ENCODE measurements around the gene TMEM89. TPM values are rescaled to one million over a fixed set of nuclear protein-coding genes. Genes with fewer than 3 reads are reported as not detected.

The TMEM89 gene
- total and polyA plus RNA-seq, 4 experiments from 2014 or later, result not detected

DNA sequence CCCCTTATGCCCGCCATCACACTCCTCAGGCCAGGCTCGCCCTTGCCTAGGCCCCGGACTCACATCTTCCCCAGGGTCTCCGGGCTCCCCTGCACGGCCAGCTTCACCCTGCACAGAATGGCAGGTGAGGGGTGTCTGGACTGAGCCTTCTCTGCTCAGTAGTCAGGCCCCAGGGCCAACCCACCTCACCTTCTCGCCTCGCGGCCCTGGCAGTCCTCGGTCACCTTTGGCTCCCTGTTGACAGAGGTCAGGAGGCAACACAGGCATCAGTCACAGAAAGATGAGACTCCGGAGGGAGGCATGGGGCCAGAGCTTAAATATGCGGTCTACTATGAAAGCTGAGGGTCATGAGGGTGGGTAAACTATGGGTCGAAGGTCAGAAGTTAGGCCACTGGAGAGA lies 49.6 kb downstream of the TMEM89 start:
- POLR2A ChIA-PET (ENCODE audit: partially characterized antibody), result no interaction called here
- H3K4me3 Mint-ChIP-seq, result no peak overlapping the region
- no peak overlapping the region for H3K4me3 ChIP-seq (ENCODE audit: low read length in 2 of 2)
- CTCF ChIA-PET (ENCODE audit: partially characterized antibody), result no interaction called here
- no peaks in the 10 kb centered on the region for H3K9me3 Mint-ChIP-seq
- H3K4me1 Mint-ChIP-seq, result no peaks in the 10 kb centered on the region
- H3K9me3 ChIP-seq (ENCODE audit: control insufficient read depth in 1 of 2, low read length in 2 of 2), result no peaks in the 10 kb centered on the region
- H3K27ac ChIP-seq (ENCODE audit: low read depth, low read length), result no peak overlapping the region
- no peaks in the 10 kb centered on the region for H3K27me3 ChIP-seq (ENCODE audit: insufficient read depth, low read length)
- no peaks in the 10 kb centered on the region for H3K27me3 Mint-ChIP-seq
- intact Hi-C loops (cut with micrococcal nuclease), result no loop called here
- no peak overlapping the region for H3K27ac Mint-ChIP-seq
- no peak for DNase-seq
- no peaks in the 10 kb centered on the region for H3K4me1 ChIP-seq (ENCODE audit: insufficient read depth, low read length)
- no peaks in the 10 kb centered on the region for H3K36me3 Mint-ChIP-seq
- no peaks in the 10 kb centered on the region for H3K36me3 ChIP-seq (ENCODE audit: insufficient read depth, low read length)

Small RNAs within 50 kb of the gene (microRNA-seq; reads per million reads assigned to microRNA genes)
- gene MIR4793 (ENCODE audit: borderline microRNAs expressed, borderline number of aligned reads, borderline replicate concordance) (not detected), gene MIR711 (ENCODE audit: borderline microRNAs expressed, borderline number of aligned reads, borderline replicate concordance) (not detected)

Other genes with a start within 250 kb of the TMEM89 start
- gene FBXW12, start 249.6 kb downstream of the TMEM89 start, total RNA-seq, result not detected
- not detected for gene FBXW12, start 249.6 kb downstream of the TMEM89 start, polyA plus RNA-seq
- gene PLXNB1, start 191.7 kb downstream of the TMEM89 start, total RNA-seq, result 1 to 10 TPM; 2.6 to 5.0 TPM
- gene PLXNB1, start 191.7 kb downstream of the TMEM89 start, polyA plus RNA-seq, result under 1 TPM in 1 of 2 donors, not detected in 1; 0.48 TPM
- gene CCDC51, start 181.7 kb downstream of the TMEM89 start, total RNA-seq, result 1 to 10 TPM; 5.1 to 5.4 TPM
- gene CCDC51, start 181.7 kb downstream of the TMEM89 start, polyA plus RNA-seq, result 10 to 100 TPM in 1 of 2 donors, 1 to 10 TPM in 1; 6.6 to 13.3 TPM
- gene TMA7, start 181.5 kb downstream of the TMEM89 start, total RNA-seq, result 100 to 1,000 TPM; 309 to 310 TPM
- 100 to 1,000 TPM; 765 to 952 TPM for gene TMA7, start 181.5 kb downstream of the TMEM89 start, polyA plus RNA-seq
- gene ATRIP, start 175.0 kb downstream of the TMEM89 start, total RNA-seq, result 10 to 100 TPM; 14.9 to 15.2 TPM
- 10 to 100 TPM; 11.3 to 15.4 TPM for gene ATRIP, start 175.0 kb downstream of the TMEM89 start, polyA plus RNA-seq
- gene SHISA5, start 117.6 kb downstream of the TMEM89 start, total RNA-seq, result 100 to 1,000 TPM; 218 TPM
- 100 to 1,000 TPM; 434 to 470 TPM for gene SHISA5, start 117.6 kb downstream of the TMEM89 start, polyA plus RNA-seq
- gene PFKFB4, start 65.0 kb downstream of the TMEM89 start, total RNA-seq, result 1 to 10 TPM; 2.6 to 2.7 TPM
- 1 to 10 TPM; 2.5 TPM for gene PFKFB4, start 65.0 kb downstream of the TMEM89 start, polyA plus RNA-seq
- gene UCN2, start 58.0 kb downstream of the TMEM89 start, total RNA-seq, result not detected
- not detected for gene UCN2, start 58.0 kb downstream of the TMEM89 start, polyA plus RNA-seq
- gene COL7A1, start 26.4 kb downstream of the TMEM89 start, total RNA-seq, result 1 to 10 TPM; 1.2 to 1.9 TPM
- not detected for gene COL7A1, start 26.4 kb downstream of the TMEM89 start, polyA plus RNA-seq
- 10 to 100 TPM; 73.7 to 91.3 TPM for gene UQCRC1, start 12.1 kb downstream of the TMEM89 start, total RNA-seq
- gene UQCRC1, start 12.1 kb downstream of the TMEM89 start, polyA plus RNA-seq, result 100 to 1,000 TPM; 152 to 313 TPM
- gene SLC26A6, start 13.7 kb upstream of the TMEM89 start, total RNA-seq, result 10 to 100 TPM; 31.6 to 32.4 TPM
- gene SLC26A6, start 13.7 kb upstream of the TMEM89 start, polyA plus RNA-seq, result 1 to 10 TPM; 3.0 to 3.5 TPM
- gene CELSR3, start 41.1 kb upstream of the TMEM89 start, total RNA-seq, result 1 to 10 TPM; 3.3 to 3.5 TPM
- gene CELSR3, start 41.1 kb upstream of the TMEM89 start, polyA plus RNA-seq, result under 1 TPM; 0.04 to 0.78 TPM
- 10 to 100 TPM; 20.1 to 21.7 TPM for gene NCKIPSD, start 64.1 kb upstream of the TMEM89 start, total RNA-seq
- 10 to 100 TPM in 1 of 2 donors, 1 to 10 TPM in 1; 8.3 to 16.1 TPM for gene NCKIPSD, start 64.1 kb upstream of the TMEM89 start, polyA plus RNA-seq
- 10 to 100 TPM; 84.5 to 91.8 TPM for gene IP6K2, start 95.5 kb upstream of the TMEM89 start, total RNA-seq
- gene IP6K2, start 95.5 kb upstream of the TMEM89 start, polyA plus RNA-seq, result 10 to 100 TPM; 49.4 to 50.3 TPM
- gene PRKAR2A, start 226.1 kb upstream of the TMEM89 start, total RNA-seq, result 10 to 100 TPM; 41.7 to 45.0 TPM
- 10 to 100 TPM; 11.2 to 16.1 TPM for gene PRKAR2A, start 226.1 kb upstream of the TMEM89 start, polyA plus RNA-seq